H9 (cell line): ENCODE measurements around the gene CST9L. TPM values are rescaled to one million over a fixed set of nuclear protein-coding genes. Genes with fewer than 3 reads are reported as not detected.

ENCODE experiments used
- DNase-seq: peaks from one replicate; pipeline ENCODE4 v3.0.0-alpha.2; 2017
- H2AFZ ChIP-seq: one replicate; pipeline ENCODE4 v1.6.1; 2013; ENCODE audit warnings: mild to moderate bottlenecking, low read length, control low read depth, moderate library complexity
- H2AK5ac ChIP-seq: 2 replicates; pipeline ENCODE4 v1.6.1; 2013; ENCODE audit warnings: low read length, control low read depth, mixed read lengths; ENCODE audit not compliant: insufficient read length
- H2BK120ac ChIP-seq: one replicate; pipeline ENCODE4 v1.6.1; 2013; ENCODE audit warnings: low read depth, mild to moderate bottlenecking, low read length, control low read depth, inconsistent platforms; ENCODE audit not compliant: poor library complexity, severe bottlenecking
- H2BK12ac ChIP-seq: 2 replicates; pipeline ENCODE4 v1.6.1; 2013; ENCODE audit warnings: low read length, control low read depth, mixed read lengths, low read depth; ENCODE audit not compliant: insufficient read length
- H2BK15ac ChIP-seq: 2 replicates; pipeline ENCODE4 v1.6.1; 2013; ENCODE audit warnings: low read depth, low read length, control low read depth
- H2BK20ac ChIP-seq: one replicate; pipeline ENCODE4 v1.6.1; 2013; ENCODE audit warnings: low read depth, mild to moderate bottlenecking, low read length, control low read depth, inconsistent platforms; ENCODE audit not compliant: poor library complexity, severe bottlenecking
- H2BK5ac ChIP-seq: 2 replicates; pipeline ENCODE4 v1.6.1; 2013; ENCODE audit warnings: low read length, control low read depth, mixed read lengths; ENCODE audit not compliant: insufficient read length
- H3K14ac ChIP-seq: 2 replicates; pipeline ENCODE4 v1.6.1; 2013; ENCODE audit warnings: low read length, control low read depth; ENCODE audit not compliant: insufficient read depth
- H3K18ac ChIP-seq: 2 replicates; pipeline ENCODE4 v1.6.1; 2013; ENCODE audit warnings: low read depth, mild to moderate bottlenecking, mixed read lengths, low read length, control low read depth; ENCODE audit not compliant: insufficient read length
- H3K23ac ChIP-seq: 2 replicates; pipeline ENCODE4 v1.6.1; 2013; ENCODE audit warnings: low read length, control low read depth, mixed read lengths, low read depth; ENCODE audit not compliant: insufficient read length
- H3K23me2 ChIP-seq: 2 replicates; pipeline ENCODE4 v1.6.1; 2013; ENCODE audit warnings: low read depth, mild to moderate bottlenecking, mixed read lengths, low read length, control low read depth; ENCODE audit not compliant: insufficient read length, poor library complexity, severe bottlenecking
- H3K27ac ChIP-seq: 2 replicates; pipeline ENCODE4 v1.5.1; 2013; ENCODE audit warnings: low read length, control low read depth, mixed read lengths, low read depth; ENCODE audit not compliant: insufficient read length
- H3K27me3 ChIP-seq: 2 replicates; pipeline ENCODE4 v1.6.1; 2013; ENCODE audit warnings: low read length, control low read depth, inconsistent platforms; ENCODE audit not compliant: insufficient read depth
- H3K4ac ChIP-seq: 2 replicates; pipeline ENCODE4 v1.6.1; 2013; ENCODE audit warnings: low read depth, mild to moderate bottlenecking, control low read depth, inconsistent platforms, low read length, moderate library complexity
- H3K4me1 ChIP-seq: 2 replicates; pipeline ENCODE4 v1.6.1; 2013; ENCODE audit warnings: low read length, control low read depth, inconsistent platforms; ENCODE audit not compliant: insufficient read depth
- H3K4me2 ChIP-seq: 2 replicates; pipeline ENCODE4 v1.6.1; 2013; ENCODE audit warnings: low read length, control low read depth, mixed read lengths; ENCODE audit not compliant: insufficient read length, insufficient read depth
- H3K56ac ChIP-seq: 2 replicates; pipeline ENCODE4 v1.6.1; 2013; ENCODE audit warnings: low read depth, mild to moderate bottlenecking, mixed read lengths, low read length, control low read depth; ENCODE audit not compliant: insufficient read length
- H3K79me1 ChIP-seq: 2 replicates; pipeline ENCODE4 v1.6.1; 2013; ENCODE audit warnings: low read depth, mild to moderate bottlenecking, moderate library complexity, low read length, control low read depth, inconsistent platforms; ENCODE audit not compliant: insufficient read depth, poor library complexity, severe bottlenecking
- H3K79me2 ChIP-seq: 2 replicates; pipeline ENCODE4 v1.6.1; 2013; ENCODE audit warnings: low read length, control low read depth, inconsistent platforms; ENCODE audit not compliant: insufficient read depth
- H3K9ac ChIP-seq: 2 replicates; pipeline ENCODE4 v1.6.1; 2013; ENCODE audit warnings: low read length, control low read depth, mixed read lengths; ENCODE audit not compliant: insufficient read length; ENCODE audit errors: extremely low read depth
- H3K9me3 ChIP-seq: one replicate; pipeline ENCODE4 v1.6.1; 2013; ENCODE audit warnings: low read depth, low read length, inconsistent platforms; ENCODE audit not compliant: control insufficient read depth
- H3T11ph ChIP-seq: one replicate; pipeline ENCODE4 v1.6.1; 2013; ENCODE audit warnings: mild to moderate bottlenecking, low read length, control low read depth, inconsistent platforms
- H4K20me1 ChIP-seq: one replicate; pipeline ENCODE4 v1.6.1; 2013; ENCODE audit not compliant: control insufficient read depth, insufficient read length, insufficient read depth
- H4K5ac ChIP-seq: 2 replicates; pipeline ENCODE4 v1.6.1; 2013; ENCODE audit warnings: low read depth, mild to moderate bottlenecking, mixed read lengths, low read length, control low read depth; ENCODE audit not compliant: insufficient read length
- H4K8ac ChIP-seq: replicated peaks from 2 replicates; pipeline ENCODE4 v1.6.1; 2013; ENCODE audit warnings: low read length, control low read depth, mixed read lengths, low read depth; ENCODE audit not compliant: insufficient read length
- H4K91ac ChIP-seq: 2 replicates; pipeline ENCODE4 v1.6.1; 2013; ENCODE audit warnings: low read depth, mild to moderate bottlenecking, moderate library complexity, mixed read lengths, low read length, control low read depth; ENCODE audit not compliant: insufficient read length
- H3K27ac Mint-ChIP-seq, 3 experiments: 2 replicates in 2 of 3; 3 replicates in 1 of 3; pipeline ENCODE4 v1.8.0; 2020 to 2021; ENCODE audit warnings: mixed read lengths in 3 of 3, mild to moderate bottlenecking in 1 of 3, moderate library complexity in 1 of 3
- H3K27me3 Mint-ChIP-seq: 2 replicates; pipeline ENCODE4 v1.8.0; 2021; ENCODE audit warnings: low read depth, mild to moderate bottlenecking, moderate library complexity, mixed read lengths
- H3K36me3 Mint-ChIP-seq, 3 experiments: 2 replicates in 2 of 3; 3 replicates in 1 of 3; pipeline ENCODE4 v1.8.0; 2020 to 2021; ENCODE audit warnings: low read depth in 3 of 3, mixed read lengths in 3 of 3; ENCODE audit not compliant: insufficient read depth in 1 of 3
- H3K4me1 Mint-ChIP-seq, 2 experiments: 2 replicates each; pipeline ENCODE4 v1.8.0; 2020; ENCODE audit warnings: mixed read lengths in 2 of 2
- H3K4me3 Mint-ChIP-seq, 2 experiments: 2 replicates in 1 of 2; 3 replicates in 1 of 2; pipeline ENCODE4 v1.8.0; 2020 to 2021; ENCODE audit warnings: mild to moderate bottlenecking in 2 of 2, mixed read lengths in 2 of 2, moderate library complexity in 1 of 2
- H3K9me3 Mint-ChIP-seq, 2 experiments: 2 replicates in 1 of 2; 3 replicates in 1 of 2; pipeline ENCODE4 v1.8.0; 2020; ENCODE audit warnings: mild to moderate bottlenecking in 2 of 2, mixed read lengths in 2 of 2, moderate library complexity in 1 of 2
- CTCF ChIP-seq: fragments of 200-600 bp; sonication (generic); conservative IDR thresholded peaks from 3 replicates; pipeline ENCODE4 v1.8.0; 2021; ENCODE audit warnings: antibody characterized with exemption, mild to moderate bottlenecking
- WGBS: extraction: QIAGEN DNeasy Blood & Tissue Kit; methylation state at CpG from one replicate; pipeline ENCODE4 v1.1.7; 2013; ENCODE audit warnings: missing lambda C conversion rate, low lambda C conversion rate, mixed read lengths; ENCODE audit not compliant: insufficient read length; ENCODE audit errors: extremely low coverage; 5-methylcytosine and 5-hydroxymethylcytosine counted together
- total RNA-seq: library from RNA; stranded (reverse); gene quantifications from 2 replicates; pipeline ENCODE4 v1.2.1, GENCODE V29; 2021

CST9L gene
- total RNA-seq, 1 experiment from 2014 or later: not detected

GRCh38 chr20:23603321-23603720 lies 35.0 kb upstream of the CST9L start:
- Histone ChIP-seq H3K9me3 (no peaks in the 10 kb centered on the region), H4K5ac (no peak overlapping the region), H3K4me1 (no peaks in the 10 kb centered on the region), H2BK5ac (no peak overlapping the region), H2BK15ac (no peak overlapping the region), H3K56ac (no peak overlapping the region), H2AK5ac (no peak overlapping the region), H4K8ac (no peak overlapping the region), H2BK20ac (no peak overlapping the region), H3K14ac (no peak overlapping the region), H3K79me1 (no peaks in the 10 kb centered on the region), H2AFZ (no peak overlapping the region), H3K23me2 (no peaks in the 10 kb centered on the region), H2BK120ac (no peak overlapping the region), H4K91ac (no peak overlapping the region), H3K18ac (no peak overlapping the region), H3K27ac (no peak overlapping the region), H3K4me2 (no peak overlapping the region), H3T11ph (no peak overlapping the region), H3K79me2 (no peaks in the 10 kb centered on the region), H3K27me3 (no peaks in the 10 kb centered on the region), H4K20me1 (no peaks in the 10 kb centered on the region), H3K4ac (no peak overlapping the region), H3K23ac (no peak overlapping the region), H3K9ac (no peak overlapping the region), H2BK12ac (no peak overlapping the region)
- peaks cover 4 to 24% of the 10 kb centered on the region in 2 experiments for H3K4me1 Mint-ChIP-seq
- no peak for DNase-seq
- H3K27me3 Mint-ChIP-seq: peaks cover 13% of the 10 kb centered on the region
- no peak overlapping the region for H3K4me3 Mint-ChIP-seq
- no peak overlapping the region for H3K27ac Mint-ChIP-seq
- TF ChIP-seq CTCF: no peak
- no CpG with 5 or more reads among the region's 4 CpGs for WGBS
- H3K36me3 Mint-ChIP-seq: no peaks in the 10 kb centered on the region
- no peaks in the 10 kb centered on the region for H3K9me3 Mint-ChIP-seq
